Ishikawa (cell line): ENCODE data around the gene EPS8.

Experiments
- CEBPB ChIP-seq: IDR thresholded peaks from 2 replicates; pipeline ENCODE4 v1.6.1; 2012
- CREB1 ChIP-seq: IDR thresholded peaks from 2 replicates; pipeline ENCODE4 v1.6.1; 2012; ENCODE audit warnings: low read depth
- EP300 ChIP-seq: IDR thresholded peaks from 2 replicates; pipeline ENCODE4 v1.6.1; 2012; ENCODE audit warnings: borderline replicate concordance
- NFIC ChIP-seq: IDR thresholded peaks from 2 replicates; pipeline ENCODE4 v1.6.1; 2012
- REST ChIP-seq: IDR thresholded peaks from 2 replicates; pipeline ENCODE4 v1.6.1; 2012; ENCODE audit warnings: low read depth, mild to moderate bottlenecking
- TAF1 ChIP-seq: IDR thresholded peaks from 2 replicates; pipeline ENCODE4 v1.6.1; 2012; ENCODE audit warnings: low read depth, mild to moderate bottlenecking
- TCF12 ChIP-seq: IDR thresholded peaks from 2 replicates; pipeline ENCODE4 v1.6.1; 2012; ENCODE audit warnings: low read depth
- USF1 ChIP-seq: IDR thresholded peaks from 2 replicates; pipeline ENCODE4 v1.6.1; 2012
- YY1 ChIP-seq: IDR thresholded peaks from 2 replicates; pipeline ENCODE4 v1.6.1; 2012; ENCODE audit warnings: low read depth
- TF ChIP-seq, protein P1 (sequence below): IDR thresholded peaks from 2 replicates; pipeline ENCODE4 v1.6.1; 2012

- no peak for TF ChIP-seq TAF1
- TF ChIP-seq, protein P1, sequence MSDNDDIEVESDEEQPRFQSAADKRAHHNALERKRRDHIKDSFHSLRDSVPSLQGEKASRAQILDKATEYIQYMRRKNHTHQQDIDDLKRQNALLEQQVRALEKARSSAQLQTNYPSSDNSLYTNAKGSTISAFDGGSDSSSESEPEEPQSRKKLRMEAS: no peak
- no peak for TF ChIP-seq REST
- no peak for TF ChIP-seq NFIC
- no peak for TF ChIP-seq EP300
- no peak for TF ChIP-seq CEBPB
- TF ChIP-seq YY1: no peak
- TF ChIP-seq TCF12: no peak
- TF ChIP-seq USF1: no peak
- TF ChIP-seq CREB1: no peak
These were observed 92.0 kb downstream of the EPS8 start for GRCh38 chr12:15697201-15697600.
